GM19328 (cell line): Measurements from ENCODE around the gene ABCC12.

Source experiments
- ATAC-seq: cut with Tn5 transposase; IDR thresholded peaks from one replicate; pipeline ENCODE4 v1.9.1; 2021; ENCODE audit warnings: mild to moderate bottlenecking, moderate library complexity; ENCODE audit not compliant: unreplicated experiment

The ABCC12 gene

GRCh38 chr16:48133455-48134211, 22.2 kb downstream of the ABCC12 start:
- ATAC-seq = no peak

GRCh38 chr16:48132696-48133095, 23.1 kb downstream of the ABCC12 start:
- no peak for ATAC-seq

- no peak for ATAC-seq
Measured at GRCh38 chr16:48131201-48131935, 24.4 kb downstream of the ABCC12 start.

- ATAC-seq = no peak
Measured at GRCh38 chr16:48129926-48130325, 25.9 kb downstream of the ABCC12 start.

- no peak for ATAC-seq
Measured at GRCh38 chr16:48128769-48129168, 27.0 kb downstream of the ABCC12 start.

GRCh38 chr16:48126801-48127644, 28.8 kb downstream of the ABCC12 start:
- no peak for ATAC-seq

- no peak for ATAC-seq
Measured at GRCh38 chr16:48125888-48126287, 29.9 kb downstream of the ABCC12 start.

GRCh38 chr16:48124266-48124665, 31.5 kb downstream of the ABCC12 start:
- ATAC-seq = no peak

GRCh38 chr16:48123104-48123788, 32.5 kb downstream of the ABCC12 start:
- no peak for ATAC-seq

- no peak for ATAC-seq
Measured at GRCh38 chr16:48121276-48121675, 34.5 kb downstream of the ABCC12 start.

- no peak for ATAC-seq
Measured at GRCh38 chr16:48118841-48119240, 37.0 kb downstream of the ABCC12 start.

GRCh38 chr16:48117217-48118105, 38.3 kb downstream of the ABCC12 start:
- ATAC-seq = no peak

- no peak for ATAC-seq
Measured at GRCh38 chr16:48115299-48115698, 40.5 kb downstream of the ABCC12 start.

GRCh38 chr16:48114410-48114809, 41.4 kb downstream of the ABCC12 start:
- no peak for ATAC-seq

- no peak for ATAC-seq
Measured at GRCh38 chr16:48113471-48113870, 42.3 kb downstream of the ABCC12 start.

- no peak for ATAC-seq
Measured at GRCh38 chr16:48113001-48113400, 42.8 kb downstream of the ABCC12 start.

GRCh38 chr16:48112600-48112999, 43.2 kb downstream of the ABCC12 start:
- ATAC-seq = no peak

GRCh38 chr16:48110982-48111381, 44.8 kb downstream of the ABCC12 start:
- ATAC-seq = no peak

GRCh38 chr16:48110000-48110399, 45.8 kb downstream of the ABCC12 start:
- ATAC-seq = no peak

GRCh38 chr16:48109475-48109874, 46.3 kb downstream of the ABCC12 start:
- no peak for ATAC-seq
